ENCODE data around the gene ANLN.

The ANLN gene

GRCh38 chr7:36449685-36450084, 60.0 kb downstream of the ANLN start:
- H3K27ac ChIP-seq, result no peak overlapping the region
- no peak overlapping the region for H3K4me3 ChIP-seq
- no peak for TF ChIP-seq CTCF (IDR thresholded peaks at IDR 0.05)
- DNase-seq (ENCODE audit: low spot score), result no peak

DNA sequence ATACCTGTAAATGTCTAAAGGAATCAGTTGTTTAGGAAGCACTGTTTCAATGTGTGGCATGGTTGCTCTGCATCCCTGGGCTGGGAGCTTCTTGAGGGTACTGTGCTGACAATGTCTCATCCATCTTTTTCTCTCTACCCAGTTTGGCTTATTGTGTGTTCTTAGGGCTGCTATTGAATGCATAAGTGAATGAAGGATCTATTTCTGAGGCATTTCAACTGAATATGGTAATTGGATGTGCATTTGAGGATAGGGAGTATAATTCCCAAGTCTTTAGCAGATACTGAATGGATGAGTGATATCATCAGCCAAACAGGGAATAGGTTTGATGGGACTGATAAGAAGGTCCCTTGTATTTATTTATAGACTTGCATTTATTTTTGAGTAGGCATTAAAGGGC, 64.1 kb downstream of the ANLN start:
- TF ChIP-seq CTCF (IDR thresholded peaks at IDR 0.05), result no peak
- H3K27ac ChIP-seq, result no peak overlapping the region
- no peak for DNase-seq (ENCODE audit: low spot score)
- no peak overlapping the region for H3K4me3 ChIP-seq

DNA sequence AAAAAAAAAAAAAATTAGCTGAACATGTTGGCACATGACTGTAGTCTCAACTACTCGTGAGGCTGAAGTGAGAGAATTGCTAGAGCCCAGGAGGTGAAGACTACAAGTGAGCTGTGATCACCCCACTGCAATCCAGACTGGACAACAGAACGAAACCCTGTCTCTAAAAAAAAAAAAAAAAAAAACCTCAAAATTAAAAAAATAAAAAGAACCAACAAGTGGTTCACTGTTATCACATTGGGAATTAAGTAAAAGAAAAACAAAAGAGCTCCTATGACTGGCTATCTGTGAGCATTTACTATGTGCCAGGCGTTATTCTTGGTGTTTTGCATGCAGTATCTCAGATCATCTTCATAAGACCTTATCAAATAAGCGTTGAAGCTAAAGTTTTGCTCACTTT, 66.0 kb downstream of the ANLN start:
- TF ChIP-seq CTCF (IDR thresholded peaks at IDR 0.05), result no peak
- H3K4me3 ChIP-seq, result no peak overlapping the region
- H3K27ac ChIP-seq, result no peak overlapping the region
- DNase-seq (ENCODE audit: low spot score), result no peak

GRCh38 chr7:36456138-36456537, 66.5 kb downstream of the ANLN start:
- no peak overlapping the region for H3K4me3 ChIP-seq
- no peak for TF ChIP-seq CTCF (IDR thresholded peaks at IDR 0.05)
- no peak overlapping the region for H3K27ac ChIP-seq
- DNase-seq (ENCODE audit: low spot score), result no peak

DNA sequence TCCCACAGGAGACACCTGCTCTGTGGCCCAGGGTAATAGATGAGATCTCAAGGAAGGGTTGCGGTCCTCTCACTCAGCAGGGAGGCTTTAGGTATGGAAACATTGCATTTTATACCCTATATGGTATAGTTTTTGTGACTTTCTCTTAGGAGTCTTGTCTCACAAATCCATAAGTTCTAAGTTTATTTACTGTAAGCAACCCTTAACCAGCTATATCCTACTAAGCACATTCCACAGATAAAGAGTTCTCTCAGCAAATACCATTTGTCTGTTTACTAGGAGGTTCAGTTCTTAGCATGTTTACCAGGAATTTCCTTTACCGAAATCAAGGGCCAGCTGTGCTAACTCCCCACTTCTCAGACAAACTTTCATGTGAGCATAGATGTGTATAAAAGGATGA, 66.9 kb downstream of the ANLN start:
- Histone ChIP-seq H3K4me3 (no peak overlapping the region), H3K27ac (no peak overlapping the region)
- no peak for DNase-seq (ENCODE audit: low spot score)
- no peak for TF ChIP-seq CTCF (IDR thresholded peaks at IDR 0.05)

DNA sequence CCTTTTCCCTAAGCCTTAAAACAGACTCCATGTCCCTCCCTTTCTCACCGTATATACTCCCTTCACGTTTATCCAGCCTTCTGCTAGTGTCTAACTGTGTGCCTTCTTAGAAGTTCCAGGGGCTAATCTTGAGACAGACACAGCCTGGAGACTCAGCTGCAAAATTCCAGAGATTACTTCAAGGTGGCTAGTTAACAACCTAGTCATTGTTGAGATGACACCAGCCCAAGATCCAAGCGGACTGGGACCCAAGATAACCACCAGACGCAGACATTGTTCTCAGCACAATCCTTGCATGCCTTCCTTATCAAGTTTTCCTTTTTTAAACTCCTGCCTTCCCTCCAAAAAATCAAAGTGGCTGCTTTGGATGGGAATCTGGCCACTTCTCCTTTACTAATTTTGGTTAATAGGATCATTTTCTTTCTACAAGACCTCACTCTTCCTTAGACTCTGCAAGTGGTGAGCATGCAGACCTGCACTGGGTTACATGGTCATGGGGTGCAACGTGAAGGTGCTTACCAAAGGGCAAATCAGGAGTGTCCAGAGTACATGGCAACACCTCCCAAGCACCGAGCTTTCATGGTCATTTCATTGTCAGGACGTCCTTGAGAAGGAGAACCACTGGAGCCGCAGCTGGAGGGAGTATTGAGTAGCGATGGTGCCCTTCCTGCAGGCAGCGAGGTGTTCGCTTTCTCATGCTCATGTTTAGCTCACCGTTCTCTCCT, 69.7 kb downstream of the ANLN start:
- TF ChIP-seq CTCF (IDR thresholded peaks at IDR 0.05), result no peak
- no peak overlapping the region for H3K4me3 ChIP-seq
- no peak for DNase-seq (ENCODE audit: low spot score)
- H3K27ac ChIP-seq, result no peak overlapping the region

- no peak overlapping the region for H3K4me3 ChIP-seq
- TF ChIP-seq CTCF (IDR thresholded peaks at IDR 0.05), result no peak
- H3K27ac ChIP-seq, result no peak overlapping the region
- DNase-seq (ENCODE audit: low spot score), result no peak
Observed at GRCh38 chr7:36460811-36461429, 71.3 kb downstream of the ANLN start.

All from coronary artery (tissue), 2 donors.